ENCODE data around the gene FMR1. TPM values are rescaled to one million over a fixed set of nuclear protein-coding genes. Genes with fewer than 3 reads are reported as not detected.

Gene FMR1
- polyA plus RNA-seq, 3 donors = 7.8 to 22.2 (median 11.6) TPM

DNA sequence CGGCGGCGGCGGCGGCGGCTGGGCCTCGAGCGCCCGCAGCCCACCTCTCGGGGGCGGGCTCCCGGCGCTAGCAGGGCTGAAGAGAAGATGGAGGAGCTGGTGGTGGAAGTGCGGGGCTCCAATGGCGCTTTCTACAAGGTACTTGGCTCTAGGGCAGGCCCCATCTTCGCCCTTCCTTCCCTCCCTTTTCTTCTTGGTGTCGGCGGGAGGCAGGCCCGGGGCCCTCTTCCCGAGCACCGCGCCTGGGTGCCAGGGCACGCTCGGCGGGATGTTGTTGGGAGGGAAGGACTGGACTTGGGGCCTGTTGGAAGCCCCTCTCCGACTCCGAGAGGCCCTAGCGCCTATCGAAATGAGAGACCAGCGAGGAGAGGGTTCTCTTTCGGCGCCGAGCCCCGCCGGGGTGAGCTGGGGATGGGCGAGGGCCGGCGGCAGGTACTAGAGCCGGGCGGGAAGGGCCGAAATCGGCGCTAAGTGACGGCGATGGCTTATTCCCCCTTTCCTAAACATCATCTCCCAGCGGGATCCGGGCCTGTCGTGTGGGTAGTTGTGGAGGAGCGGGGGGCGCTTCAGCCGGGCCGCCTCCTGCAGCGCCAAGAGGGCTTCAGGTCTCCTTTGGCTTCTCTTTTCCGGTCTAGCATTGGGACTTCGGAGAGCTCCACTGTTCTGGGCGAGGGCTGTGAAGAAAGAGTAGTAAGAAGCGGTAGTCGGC, 528 bp downstream of the FMR1 start:
- WGBS, 3 donors = 0 to 41% (median 0%) methylated on average over 5 to 48 of the region's 58 CpGs

DNA sequence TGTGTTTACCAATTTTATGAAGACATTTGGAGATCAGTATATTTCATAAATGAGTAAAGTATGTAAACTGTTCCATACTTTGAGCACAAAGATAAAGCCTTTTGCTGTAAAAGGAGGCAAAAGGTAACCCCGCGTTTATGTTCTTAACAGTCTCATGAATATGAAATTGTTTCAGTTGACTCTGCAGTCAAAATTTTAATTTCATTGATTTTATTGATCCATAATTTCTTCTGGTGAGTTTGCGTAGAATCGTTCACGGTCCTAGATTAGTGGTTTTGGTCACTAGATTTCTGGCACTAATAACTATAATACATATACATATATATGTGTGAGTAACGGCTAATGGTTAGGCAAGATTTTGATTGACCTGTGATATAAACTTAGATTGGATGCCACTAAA, 1.9 kb downstream of the FMR1 start:
- 29 to 78% (median 73%) methylated on average over 6 of the region's 6 CpGs for WGBS, 3 donors
- H3K27ac ChIP-seq (ENCODE audit: low read depth, low read length) = no peak overlapping the region

More for the DNA sequence above, 528 bp downstream of the FMR1 start:
- H3K27ac ChIP-seq (ENCODE audit: low read depth, low read length) = peak overlapping the region; percentile 42

DNA sequence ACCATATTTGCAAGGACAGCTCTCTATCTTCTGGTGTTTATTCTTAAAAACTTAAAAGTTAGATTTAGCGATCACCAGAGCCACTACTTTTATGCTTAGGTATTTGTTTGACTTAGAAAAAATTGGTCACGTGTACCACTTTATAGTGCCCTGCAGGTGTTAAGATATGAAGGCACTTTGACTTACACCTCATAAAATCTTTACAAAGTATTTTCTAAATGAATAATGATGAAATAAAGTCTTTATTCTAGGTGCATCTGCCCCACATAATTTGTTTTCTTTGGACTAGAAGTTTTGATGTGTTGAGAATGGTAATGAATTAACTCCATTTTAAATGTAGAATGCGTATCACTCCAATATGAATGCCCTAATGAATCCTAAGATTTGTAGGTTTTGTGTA, 2.9 kb downstream of the FMR1 start:
- 41 to 79% (median 68%) methylated on average over 3 of the region's 3 CpGs for WGBS, 3 donors
- H3K27ac ChIP-seq (ENCODE audit: low read depth, low read length) = no peak overlapping the region

DNA sequence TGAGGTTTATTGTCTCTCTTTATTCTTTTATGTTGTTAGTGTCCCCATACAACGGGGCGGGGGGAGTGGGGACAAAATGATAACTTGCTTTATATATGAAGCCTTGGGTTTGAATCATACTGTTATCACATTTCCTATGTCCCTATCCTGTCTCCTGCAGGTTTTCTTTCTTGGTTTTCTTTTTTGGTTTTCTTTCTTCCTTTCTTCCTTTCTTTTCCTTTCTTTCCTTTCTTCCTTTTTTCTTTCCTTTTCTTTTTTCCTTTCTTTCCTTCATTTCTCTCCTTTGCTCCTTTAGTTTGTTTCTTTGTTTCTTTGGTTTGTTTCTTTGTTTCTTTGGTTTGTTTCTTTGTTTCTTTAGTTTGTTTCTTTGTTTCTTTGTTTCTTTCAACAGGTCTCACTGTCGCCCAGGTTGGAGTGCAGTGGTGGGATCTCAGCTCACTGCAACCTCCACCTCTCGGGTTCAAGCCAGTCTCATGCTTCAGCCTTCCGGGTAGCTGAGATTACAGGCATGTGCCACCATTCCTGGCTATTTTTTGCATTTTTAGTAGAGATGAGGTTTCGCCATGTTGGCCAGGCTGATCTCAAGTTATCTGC, 4.8 kb downstream of the FMR1 start:
- 66 to 92% (median 82%) methylated on average over 6 of the region's 6 CpGs for WGBS, 3 donors
- H3K27ac ChIP-seq (ENCODE audit: low read depth, low read length) = no peak overlapping the region

DNA sequence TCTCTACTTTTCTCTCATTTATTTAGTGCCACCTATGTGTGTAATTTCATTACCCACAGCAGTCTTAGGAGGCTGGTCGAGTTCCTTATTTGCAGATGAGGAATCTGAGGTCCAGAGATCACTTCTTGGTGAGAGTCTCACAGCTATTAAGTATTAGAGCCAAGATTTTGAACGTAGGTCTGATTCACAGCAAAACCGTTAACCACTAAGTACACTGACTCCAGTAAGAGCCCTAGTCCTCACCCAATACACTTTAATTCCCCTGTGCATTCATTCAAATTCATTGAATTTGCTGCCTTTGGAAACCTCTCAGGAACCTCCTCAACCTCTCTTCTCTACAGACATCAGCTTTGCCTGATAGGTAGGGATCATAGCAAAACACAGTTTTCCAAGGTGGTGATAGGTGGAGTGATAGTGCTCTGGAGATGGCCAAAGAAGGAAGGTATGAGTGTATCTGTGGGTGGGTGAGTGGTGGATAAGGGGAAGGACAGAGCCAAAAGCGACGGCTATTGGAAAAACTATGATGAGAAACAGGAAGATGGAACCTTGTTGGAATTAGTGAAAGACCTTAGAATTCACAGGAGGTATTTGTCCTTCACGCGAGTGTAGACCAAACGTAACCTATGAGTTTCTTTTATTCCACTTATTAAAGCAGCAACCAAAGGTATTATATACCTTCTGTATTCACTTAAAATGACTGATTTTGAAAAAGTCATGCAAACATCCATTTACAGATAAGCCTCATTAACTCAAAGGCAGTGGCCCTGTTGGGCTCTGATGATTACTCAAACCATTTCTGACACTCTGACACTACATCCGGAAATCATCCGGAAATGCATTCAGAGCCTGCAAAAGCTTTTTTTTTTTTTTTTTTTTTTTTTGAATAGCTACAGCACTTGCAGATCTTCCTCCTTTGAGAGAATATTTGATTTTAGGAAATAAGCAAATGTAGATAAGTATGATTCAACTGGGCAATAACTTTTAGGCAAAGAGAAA, 6.3 kb downstream of the FMR1 start:
- 44 to 59% (median 59%) methylated on average over 10 of the region's 10 CpGs for WGBS, 3 donors

GRCh38 chrX:147920161-147920666, 8.5 kb downstream of the FMR1 start:
- 59 to 89% (median 86%) methylated on average over 3 of the region's 3 CpGs for WGBS, 3 donors
- no peak overlapping the region for H3K27ac ChIP-seq (ENCODE audit: low read depth, low read length)

More for the DNA sequence above, 6.3 kb downstream of the FMR1 start:
- H3K27ac ChIP-seq (ENCODE audit: low read depth, low read length) = no peak overlapping the region

DNA sequence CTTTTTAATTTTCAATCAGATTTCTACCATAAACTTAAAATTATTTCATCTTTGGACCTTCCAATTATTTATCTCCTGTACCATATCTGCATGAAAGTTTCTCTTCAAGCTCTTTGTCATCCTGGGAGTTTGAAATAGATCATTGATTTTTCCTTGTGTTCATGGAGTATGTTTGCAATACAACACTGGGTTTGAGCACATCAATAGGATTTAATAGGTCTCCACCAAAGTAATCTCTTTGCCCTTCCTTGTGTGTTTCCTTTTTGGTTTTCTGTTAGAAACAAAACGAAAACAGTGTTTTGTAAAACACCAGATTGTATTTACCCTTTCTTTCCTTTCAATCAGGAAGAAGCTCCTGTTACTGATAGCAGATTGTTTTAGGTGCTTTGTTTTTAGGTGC, 11.9 kb downstream of the FMR1 start:
- no peak overlapping the region for H3K27ac ChIP-seq (ENCODE audit: low read depth, low read length)
- WGBS, 3 donors = 41 to 67% (median 54%) methylated on average over 1 of the region's 1 CpG

DNA sequence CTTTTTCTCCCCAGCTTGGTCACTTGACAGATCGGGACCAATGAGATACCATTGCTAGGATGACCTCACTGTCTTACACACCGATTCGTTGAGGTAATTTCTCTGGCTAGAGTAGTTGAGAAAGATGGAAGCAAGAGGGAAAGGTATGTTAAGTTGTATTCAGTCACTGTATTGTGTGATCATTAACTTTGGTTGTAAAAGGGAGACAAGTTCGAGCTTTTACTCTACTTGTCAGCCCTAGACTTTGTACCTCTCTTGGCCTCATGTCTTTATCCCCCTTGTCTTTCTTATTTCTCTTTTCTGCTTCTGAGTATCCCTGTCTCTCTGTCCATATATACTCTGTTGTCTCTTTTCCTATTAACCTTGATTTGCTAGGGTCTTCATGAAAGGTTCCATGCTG, 15.5 kb downstream of the FMR1 start:
- H3K27ac ChIP-seq (ENCODE audit: low read depth, low read length) = no peak overlapping the region
- 93 to 98% (median 97%) methylated on average over 4 of the region's 4 CpGs for WGBS, 3 donors

DNA sequence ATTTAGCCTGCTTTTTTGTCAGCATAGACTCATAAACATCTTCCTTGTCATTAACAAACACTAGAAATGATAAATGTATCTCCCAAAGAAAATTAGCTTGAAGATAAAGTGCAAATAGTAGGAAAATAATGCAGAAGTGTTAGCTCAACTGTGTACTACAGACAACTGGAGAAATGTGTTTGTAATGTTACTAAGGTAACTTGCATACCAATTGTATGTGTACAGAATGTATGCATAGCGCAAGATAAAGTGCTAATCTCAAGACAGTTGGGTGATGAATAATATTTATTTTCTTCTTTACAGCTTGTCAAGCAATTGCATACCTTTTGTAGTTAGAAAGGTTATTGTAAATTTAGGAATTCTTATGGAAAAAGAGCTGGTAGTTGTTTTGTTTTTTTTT, 22.1 kb downstream of the FMR1 start:
- H3K27ac ChIP-seq (ENCODE audit: low read depth, low read length) = no peak overlapping the region
- 86 to 95% (median 90%) methylated on average over 1 of the region's 1 CpG for WGBS, 3 donors

- H3K27ac ChIP-seq (ENCODE audit: low read depth, low read length) = no peak overlapping the region
- WGBS, 3 donors = 70 to 99% (median 98%) methylated on average over 3 of the region's 3 CpGs
Measured at GRCh38 chrX:147935156-147935758, 23.5 kb downstream of the FMR1 start.

- 95 to 96% (median 95%) methylated on average over 5 of the region's 5 CpGs for WGBS, 3 donors
- H3K27ac ChIP-seq (ENCODE audit: low read depth, low read length) = no peak overlapping the region
Measured at GRCh38 chrX:147945286-147945685, 33.6 kb downstream of the FMR1 start.

DNA sequence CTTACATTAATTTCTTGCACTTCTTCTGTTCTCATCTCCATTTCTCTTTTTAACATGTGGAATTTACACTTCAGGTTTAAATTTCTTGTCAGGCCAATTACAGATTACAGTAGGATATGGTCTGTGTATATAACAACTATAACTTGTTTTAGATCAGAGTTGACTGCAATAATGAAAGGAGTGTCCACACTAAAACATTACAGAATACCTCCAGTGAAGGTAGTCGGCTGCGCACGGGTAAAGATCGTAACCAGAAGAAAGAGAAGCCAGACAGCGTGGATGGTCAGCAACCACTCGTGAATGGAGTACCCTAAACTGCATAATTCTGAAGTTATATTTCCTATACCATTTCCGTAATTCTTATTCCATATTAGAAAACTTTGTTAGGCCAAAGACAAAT, 36.8 kb downstream of the FMR1 start:
- 88 to 98% (median 98%) methylated on average over 7 of the region's 7 CpGs for WGBS, 3 donors

DNA sequence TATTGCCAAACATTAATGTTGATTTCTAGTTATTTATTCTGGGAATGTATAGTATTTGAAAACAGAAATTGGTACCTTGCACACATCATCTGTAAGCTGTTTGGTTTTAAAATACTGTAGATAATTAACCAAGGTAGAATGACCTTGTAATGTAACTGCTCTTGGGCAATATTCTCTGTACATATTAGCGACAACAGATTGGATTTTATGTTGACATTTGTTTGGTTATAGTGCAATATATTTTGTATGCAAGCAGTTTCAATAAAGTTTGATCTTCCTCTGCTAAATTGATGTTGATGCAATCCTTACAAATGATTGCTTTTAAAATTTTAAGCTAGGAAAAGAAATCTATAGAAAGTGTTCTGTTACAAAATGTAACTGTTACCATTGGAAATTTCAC, 38.6 kb downstream of the FMR1 start:
- no peak overlapping the region for H3K27ac ChIP-seq (ENCODE audit: low read depth, low read length)
- WGBS, 3 donors = 26 to 91% (median 77%) methylated on average over 1 of the region's 1 CpG

More for the DNA sequence above, 36.8 kb downstream of the FMR1 start:
- no peak overlapping the region for H3K27ac ChIP-seq (ENCODE audit: low read depth, low read length)

DNA sequence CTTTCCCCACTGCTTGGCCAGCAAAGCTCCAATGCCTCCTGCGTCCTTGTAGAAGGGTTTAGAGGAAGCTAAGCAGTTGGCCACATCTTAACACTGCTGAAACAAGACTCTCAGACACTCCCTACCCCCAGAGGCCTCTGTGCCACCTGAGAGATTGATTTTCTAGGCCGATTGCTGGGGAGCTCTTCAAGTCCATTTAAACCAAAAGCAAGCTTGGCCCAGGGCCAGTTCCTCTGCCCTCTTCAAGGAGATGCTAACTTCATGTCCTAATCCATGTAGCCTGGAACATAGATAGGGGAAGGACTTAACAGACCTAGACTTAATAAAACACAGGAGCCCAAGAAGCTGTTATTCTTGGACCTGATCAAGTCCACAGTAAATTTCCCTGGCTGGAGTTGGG, 42.3 kb downstream of the FMR1 start:
- WGBS, 3 donors = 45 to 63% (median 51%) methylated on average over 2 of the region's 2 CpGs
- no peak overlapping the region for H3K27ac ChIP-seq (ENCODE audit: low read depth, low read length)

DNA sequence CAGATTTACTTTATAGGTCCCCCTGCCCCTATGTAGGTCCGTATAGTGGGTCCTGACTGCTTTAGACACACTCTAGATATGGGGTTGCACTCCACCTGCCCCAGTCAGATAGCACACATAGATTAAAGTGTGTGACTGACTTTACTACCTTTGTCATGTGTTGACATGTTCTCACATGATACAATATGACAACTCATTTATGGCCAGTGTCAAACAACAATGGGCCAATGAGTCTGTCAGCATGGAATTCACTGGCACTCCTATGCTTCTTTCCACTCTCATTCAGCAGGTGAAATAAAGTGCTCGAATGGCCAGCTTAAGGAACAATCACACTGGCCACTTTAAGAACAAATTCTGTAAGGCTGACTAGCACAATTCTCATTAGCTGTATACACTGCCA, 45.6 kb downstream of the FMR1 start:
- 58 to 82% (median 66%) methylated on average over 2 of the region's 2 CpGs for WGBS, 3 donors
- no peak overlapping the region for H3K27ac ChIP-seq (ENCODE audit: low read depth, low read length)

DNA sequence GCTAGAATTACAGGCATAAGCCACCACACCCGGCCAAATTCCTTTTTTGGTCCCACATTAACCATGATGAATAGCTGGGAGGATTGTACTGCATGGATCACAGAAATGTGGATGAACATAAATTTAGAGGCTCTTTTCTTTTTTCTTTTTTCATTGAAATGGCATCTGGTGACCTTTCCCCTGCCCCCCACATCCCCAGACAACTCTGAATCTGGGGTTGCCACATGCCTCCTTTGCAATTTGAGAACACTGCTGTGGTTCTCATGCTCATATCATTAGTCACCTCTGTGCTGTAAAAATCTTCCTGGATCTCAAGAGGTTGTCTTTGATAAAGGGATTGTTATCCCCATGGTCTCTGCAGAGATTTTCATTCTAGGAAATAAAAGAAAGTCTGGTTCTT, 46.6 kb downstream of the FMR1 start:
- WGBS, 3 donors = 73 to 100% (median 88%) methylated on average over 1 of the region's 1 CpG
- H3K27ac ChIP-seq (ENCODE audit: low read depth, low read length) = no peak overlapping the region

- H3K27ac ChIP-seq (ENCODE audit: low read depth, low read length) = no peak overlapping the region
- WGBS, 3 donors = 78 to 82% (median 79%) methylated on average over 2 of the region's 2 CpGs
Measured at GRCh38 chrX:147960722-147961121, 49.0 kb downstream of the FMR1 start.

- 64 to 79% (median 76%) methylated on average over 1 of the region's 1 CpG for WGBS, 3 donors
- H3K27ac ChIP-seq (ENCODE audit: low read depth, low read length) = no peak overlapping the region
Measured at GRCh38 chrX:147962476-147962875, 50.8 kb downstream of the FMR1 start.
